Kidney epithelial cell (primary cell): ENCODE measurements around the gene TCP11L2. TPM values are rescaled to one million over a fixed set of nuclear protein-coding genes. Genes with fewer than 3 reads are reported as not detected.
"Not testable (repeated sequence)": the region's sequence is repeated elsewhere in the genome, so short reads cannot be mapped to it uniquely, and the experiment has no call there.

Experiments used
- DNase-seq: peaks from one replicate; pipeline ENCODE4 v3.0.0-alpha.2; 2010; ENCODE audit warnings: low read depth
- H3K27me3 ChIP-seq: 2 replicates; pipeline ENCODE4 v1.6.0; 2011; ENCODE audit warnings: low read length; ENCODE audit not compliant: control insufficient read depth, insufficient read depth
- H3K36me3 ChIP-seq: 2 replicates; pipeline ENCODE4 v1.5.1; 2011; ENCODE audit warnings: low read length; ENCODE audit not compliant: control insufficient read depth, insufficient read depth
- H3K4me3 ChIP-seq: 2 replicates; pipeline ENCODE4 v1.5.1; 2011; ENCODE audit warnings: low read depth, mild to moderate bottlenecking, control low read depth, low read length
- CTCF ChIP-seq: IDR thresholded peaks from 2 replicates; pipeline ENCODE4 v1.5.1; 2011; ENCODE audit warnings: mild to moderate bottlenecking, moderate library complexity, low read length, control low read depth, inconsistent platforms; ENCODE audit not compliant: insufficient read depth, poor library complexity, severe bottlenecking
- total RNA-seq: library from RNA; depleted of rRNA; stranded (reverse); fragments of >200 nt; gene quantifications from 2 replicates; pipeline ENCODE4 v1.2.3, GENCODE V29; 2015

Gene TCP11L2
- total RNA-seq, 1 donor from 2014 or later = 24.9 TPM

GRCh38 chr12:106281056-106281782 is 21.3 kb upstream of the TCP11L2 start:
- H3K27me3 ChIP-seq = no peaks in the 10 kb centered on the region
- H3K36me3 ChIP-seq = no peaks in the 10 kb centered on the region
- no peak for TF ChIP-seq CTCF
- no peak for DNase-seq
- H3K4me3 ChIP-seq = no peak overlapping the region

GRCh38 chr12:106281804-106282203 is 20.7 kb upstream of the TCP11L2 start:
- DNase-seq = no peak
- TF ChIP-seq CTCF = no peak
- Histone ChIP-seq H3K4me3 (no peak overlapping the region), H3K27me3 (no peaks in the 10 kb centered on the region), H3K36me3 (no peaks in the 10 kb centered on the region)

- Histone ChIP-seq H3K36me3 (no peaks in the 10 kb centered on the region), H3K27me3 (no peaks in the 10 kb centered on the region), H3K4me3 (no peak overlapping the region)
- peak; percentile 76 for TF ChIP-seq CTCF
- DNase-seq = no peak
These were observed 20.0 kb upstream of the TCP11L2 start for GRCh38 chr12:106282457-106283097.

GRCh38 chr12:106284358-106285105 is 18.0 kb upstream of the TCP11L2 start:
- Histone ChIP-seq H3K36me3 (no peaks in the 10 kb centered on the region), H3K27me3 (no peaks in the 10 kb centered on the region), H3K4me3 (no peak overlapping the region)
- no peak for DNase-seq
- no peak for TF ChIP-seq CTCF

- TF ChIP-seq CTCF = no peak
- no peak for DNase-seq
- H3K36me3 ChIP-seq = no peaks in the 10 kb centered on the region
- no peak overlapping the region for H3K4me3 ChIP-seq
- H3K27me3 ChIP-seq = no peaks in the 10 kb centered on the region
These were observed 16.6 kb upstream of the TCP11L2 start for GRCh38 chr12:106285982-106286381.

GRCh38 chr12:106286576-106287162 is 15.9 kb upstream of the TCP11L2 start:
- H3K36me3 ChIP-seq, DNase-seq, H3K4me3 ChIP-seq, H3K27me3 ChIP-seq: not testable (repeated sequence)
